ENCODE measurements around the gene PHF20. TPM values are rescaled to one million over a fixed set of nuclear protein-coding genes. Genes with fewer than 3 reads are reported as not detected.
"Not testable (repeated sequence)": the region's sequence is repeated elsewhere in the genome, so short reads cannot be mapped to it uniquely, and the experiment has no call there.

PHF20 gene
- polyA plus RNA-seq, 4 donors, result 37.6 to 42.8 (median 42.0) TPM

- no peak for DNase-seq (ENCODE audit: low read depth in 4 of 4, low spot score in 3 of 4)
Observed at GRCh38 chr20:35738410-35739179, 33.2 kb upstream of the PHF20 start.

- DNase-seq (ENCODE audit: low read depth in 4 of 4, low spot score in 3 of 4), result no peak
Observed at GRCh38 chr20:35739294-35740163, 32.3 kb upstream of the PHF20 start.

GRCh38 chr20:35741892-35742740 is 29.7 kb upstream of the PHF20 start, which contains the start of gene RBM39:
TSS of gene RBM39 (minus strand) at chr20:35742260. CDS start at chr20:35740874, 1,386 bp downstream.
- peak; percentile 100 for DNase-seq (ENCODE audit: low read depth in 4 of 4, low spot score in 3 of 4)

GRCh38 chr20:35742741-35743523 is 28.9 kb upstream of the PHF20 start:
- DNase-seq (ENCODE audit: low read depth in 4 of 4, low spot score in 3 of 4), result no peak

GRCh38 chr20:35743693-35744491 is 27.9 kb upstream of the PHF20 start:
- DNase-seq (ENCODE audit: low read depth in 4 of 4, low spot score in 3 of 4), result no peak

- DNase-seq (ENCODE audit: low read depth in 4 of 4, low spot score in 3 of 4), result not testable (repeated sequence)
Observed at GRCh38 chr20:35744492-35744841, 27.3 kb upstream of the PHF20 start.

DNA sequence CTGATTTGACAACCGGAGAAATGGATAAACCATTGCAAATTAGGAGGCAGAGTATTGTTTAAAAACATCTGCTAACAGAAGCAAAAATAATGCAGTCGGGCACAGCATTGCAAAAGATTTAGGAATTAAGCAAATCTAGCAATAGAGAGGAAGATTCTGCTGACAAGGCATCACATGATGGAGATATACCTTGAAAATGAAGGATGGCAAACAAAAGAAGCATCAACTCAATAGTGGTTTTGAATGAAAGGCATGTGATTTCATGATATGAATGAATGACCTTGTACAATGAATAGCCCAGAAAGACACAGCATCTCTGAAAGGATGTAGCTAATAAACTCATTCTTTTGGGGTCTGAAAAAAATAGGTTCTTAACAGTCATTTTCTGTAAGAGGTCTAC is 21.2 kb upstream of the PHF20 start:
- no peak for DNase-seq (ENCODE audit: low read depth in 4 of 4, low spot score in 3 of 4)

GRCh38 chr20:35756404-35756803 is 15.4 kb upstream of the PHF20 start:
- no peak for DNase-seq (ENCODE audit: low read depth in 4 of 4, low spot score in 3 of 4)

GRCh38 chr20:35757098-35757705 is 14.6 kb upstream of the PHF20 start:
- no peak for DNase-seq (ENCODE audit: low read depth in 4 of 4, low spot score in 3 of 4)

- not testable (repeated sequence) for DNase-seq (ENCODE audit: low read depth in 4 of 4, low spot score in 3 of 4)
Observed at GRCh38 chr20:35761548-35761947, 10.3 kb upstream of the PHF20 start.

DNA sequence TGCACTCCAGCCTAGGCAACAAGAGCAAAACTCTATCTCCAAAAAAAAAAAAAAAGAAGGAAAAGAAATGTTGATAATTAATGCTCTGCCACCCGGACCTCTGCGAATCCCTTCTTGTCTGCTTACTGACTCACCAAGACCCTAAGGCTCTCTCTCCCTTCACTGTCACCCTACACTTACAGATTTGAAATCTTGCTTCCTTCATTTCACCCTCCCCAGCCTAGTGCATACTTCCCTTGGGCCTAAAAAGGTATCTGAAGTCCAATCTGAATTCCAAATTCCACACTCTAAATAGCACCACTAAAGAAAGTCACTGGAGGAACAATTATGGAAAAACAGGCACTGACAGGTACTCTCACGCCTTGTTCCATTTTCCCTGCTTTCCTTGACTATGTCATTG is 9.4 kb upstream of the PHF20 start:
- no peak for DNase-seq (ENCODE audit: low read depth in 4 of 4, low spot score in 3 of 4)

- DNase-seq (ENCODE audit: low read depth in 4 of 4, low spot score in 3 of 4), result not testable (repeated sequence)
Observed at GRCh38 chr20:35764936-35765335, 6.9 kb upstream of the PHF20 start.

- no peak for DNase-seq (ENCODE audit: low read depth in 4 of 4, low spot score in 3 of 4)
Observed at GRCh38 chr20:35766843-35767242, 5.0 kb upstream of the PHF20 start.

GRCh38 chr20:35767683-35768481 is 3.9 kb upstream of the PHF20 start:
- no peak for DNase-seq (ENCODE audit: low read depth in 4 of 4, low spot score in 3 of 4)

DNA sequence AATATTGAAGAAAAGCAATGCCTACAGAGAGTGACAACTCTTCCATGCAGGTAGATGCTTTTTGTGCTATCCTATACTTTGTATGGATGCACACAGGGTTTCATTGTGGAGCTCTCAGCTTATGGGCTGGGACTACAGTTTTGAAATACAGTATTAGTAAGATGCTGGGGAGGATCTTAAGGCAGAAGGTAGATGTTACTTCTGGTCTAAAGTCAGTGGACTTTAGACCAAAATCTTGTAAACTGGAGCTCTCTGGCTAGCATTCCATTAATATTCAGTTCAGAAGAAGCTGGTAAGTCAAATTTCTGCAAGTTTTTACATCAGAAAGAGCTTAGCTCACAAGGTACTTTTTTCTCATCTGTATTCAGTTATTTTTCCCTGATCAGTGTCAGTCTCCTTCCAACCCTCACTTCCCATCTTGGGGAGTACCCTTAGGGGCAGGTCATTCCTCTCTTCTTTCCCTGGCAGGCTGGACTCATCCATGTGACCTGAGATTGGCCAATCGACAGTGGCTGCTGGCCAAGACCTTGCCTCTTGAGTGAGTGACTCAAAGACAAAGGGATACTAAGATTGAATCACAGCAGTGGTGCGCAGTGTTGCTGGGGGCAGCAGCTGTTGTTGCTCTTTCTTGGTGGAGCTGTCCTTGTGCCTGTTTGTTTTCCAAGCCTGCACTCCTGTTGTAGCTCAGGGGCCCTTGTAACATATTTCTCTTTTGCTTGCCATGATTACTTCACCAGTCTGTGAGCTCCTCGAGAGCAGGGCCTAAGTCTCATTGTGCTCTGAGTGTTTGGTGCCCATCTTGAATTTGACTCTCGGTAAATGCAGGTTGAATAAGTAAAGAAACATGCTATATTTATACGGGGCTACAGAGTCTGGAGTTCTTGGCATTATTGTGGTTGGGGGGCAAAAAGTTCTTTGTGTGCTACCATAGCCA is 2.8 kb upstream of the PHF20 start:
- DNase-seq (ENCODE audit: low read depth in 4 of 4, low spot score in 3 of 4), result peak in 2 of 4 donors; percentile 23 to 36

DNA sequence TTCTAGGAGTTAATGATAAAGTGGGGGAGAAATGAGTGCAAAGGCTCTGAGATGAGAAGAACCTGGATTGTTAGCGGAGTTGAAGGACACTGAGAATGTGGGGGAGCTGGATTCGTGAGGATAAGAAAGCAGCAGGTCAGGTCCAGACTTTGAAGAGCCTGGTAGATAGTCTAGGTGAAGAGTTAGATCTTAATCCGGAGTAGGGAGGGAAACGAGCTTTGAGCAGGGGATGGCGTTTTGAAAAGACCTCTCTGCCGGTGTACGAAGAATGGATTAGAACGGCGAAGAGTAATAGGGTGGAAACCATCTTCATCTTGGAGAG is 487 bp upstream of the PHF20 start:
- DNase-seq (ENCODE audit: low read depth in 4 of 4, low spot score in 3 of 4), result no peak

- DNase-seq (ENCODE audit: low read depth in 4 of 4, low spot score in 3 of 4), result no peak
Observed at GRCh38 chr20:35772563-35773058, 796 bp downstream of the PHF20 start.

All from right renal pelvis (tissue), 4 donors.